CD1c-positive myeloid dendritic cell (primary cell): ENCODE measurements around the gene CHRNA4.
"Not testable (repeated sequence)": the region's sequence is repeated elsewhere in the genome, so short reads cannot be mapped to it uniquely, and the experiment has no call there.

ENCODE experiments used
- DNase-seq: peaks from one replicate; pipeline ENCODE4 v3.0.0-alpha.2; 2016; ENCODE audit errors: extremely low spot score

CHRNA4 gene

DNA sequence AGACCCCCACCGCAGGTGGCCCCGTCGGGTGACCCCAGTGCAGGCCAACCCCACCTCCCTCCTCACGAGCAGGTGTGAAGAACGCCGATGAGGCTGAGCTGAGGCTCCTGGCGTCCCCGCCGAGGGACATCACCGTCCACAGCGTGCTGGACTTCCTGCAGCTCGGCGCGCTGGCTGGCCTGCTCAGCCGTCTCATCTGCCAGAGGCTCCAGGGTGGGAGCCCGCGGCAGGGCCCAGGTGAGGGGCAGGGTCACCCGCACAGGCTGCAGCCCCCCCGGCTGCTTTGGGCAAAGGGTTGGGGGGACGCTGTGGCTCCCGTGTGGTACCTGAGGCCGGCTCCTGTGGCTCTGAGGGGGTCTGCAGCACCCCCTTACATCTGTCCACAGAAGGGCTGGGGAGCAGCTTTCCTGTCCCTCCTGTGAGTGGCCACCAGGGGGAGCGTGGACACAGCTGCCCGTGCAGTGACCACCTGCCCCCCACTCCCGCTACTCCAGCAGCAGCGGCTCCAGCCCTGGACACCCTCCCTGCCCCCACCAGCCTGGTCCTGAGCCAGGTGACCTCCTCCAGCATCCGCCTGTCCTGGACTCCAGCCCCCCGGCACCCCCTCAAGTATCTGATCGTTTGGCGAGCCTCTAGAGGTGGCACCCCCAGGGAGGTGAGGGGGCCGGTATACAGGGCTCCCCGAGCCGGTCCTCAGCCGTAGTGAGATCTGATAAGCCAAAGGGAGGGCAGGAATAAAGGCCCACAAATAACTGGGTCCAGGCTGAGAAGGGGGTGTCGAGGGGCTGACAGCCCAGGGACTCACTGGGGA lies 51.7 kb downstream of the CHRNA4 start:
- DNase-seq = peak; percentile 38

- no peak for DNase-seq
Measured at GRCh38 chr20:63308218-63308911, 52.8 kb downstream of the CHRNA4 start.

GRCh38 chr20:63307538-63308217 lies 53.5 kb downstream of the CHRNA4 start:
- no peak for DNase-seq

DNA sequence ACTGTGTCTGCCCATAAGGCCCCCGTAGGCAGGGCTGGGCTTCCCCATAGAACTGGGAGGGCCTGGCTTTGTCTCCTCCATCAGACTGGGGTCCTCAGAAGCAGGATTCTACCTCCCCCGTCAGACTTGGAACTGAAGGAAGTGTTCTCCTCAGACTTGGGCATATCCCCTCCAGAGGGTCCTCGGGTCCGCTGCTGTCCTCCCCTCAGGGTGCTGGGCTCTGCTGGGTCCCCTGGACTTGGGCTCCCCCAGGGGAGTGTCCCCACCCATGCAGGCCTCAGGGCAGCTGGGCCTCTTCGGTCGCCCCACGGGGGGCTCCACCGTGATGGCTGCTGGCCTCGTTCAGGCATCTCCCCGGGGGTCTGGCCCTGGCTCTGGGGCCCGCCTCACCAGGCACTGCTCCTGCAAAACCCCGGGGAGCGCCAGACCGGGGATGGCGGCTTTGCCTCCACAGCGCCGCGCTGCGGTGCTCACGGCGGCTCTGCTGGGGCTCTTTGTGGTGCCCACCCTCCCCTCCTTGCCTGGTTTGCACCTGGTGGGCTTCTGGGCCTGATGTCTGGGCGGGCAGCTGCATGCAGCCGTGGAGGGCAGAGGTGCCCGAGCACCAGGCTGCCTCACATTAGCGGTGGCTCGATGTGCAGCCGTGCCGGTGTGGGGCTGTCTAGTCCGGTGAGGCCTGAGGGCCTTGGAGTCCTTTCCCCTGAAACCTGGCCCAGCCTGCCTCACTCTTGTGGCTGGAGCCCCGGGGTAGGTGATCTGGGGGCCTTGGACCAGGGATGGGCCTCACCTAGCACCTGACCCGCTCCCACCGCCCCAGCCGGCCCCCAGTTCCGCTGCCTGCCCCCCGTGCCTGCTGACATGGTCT lies 54.2 kb downstream of the CHRNA4 start:
- no peak for DNase-seq

DNA sequence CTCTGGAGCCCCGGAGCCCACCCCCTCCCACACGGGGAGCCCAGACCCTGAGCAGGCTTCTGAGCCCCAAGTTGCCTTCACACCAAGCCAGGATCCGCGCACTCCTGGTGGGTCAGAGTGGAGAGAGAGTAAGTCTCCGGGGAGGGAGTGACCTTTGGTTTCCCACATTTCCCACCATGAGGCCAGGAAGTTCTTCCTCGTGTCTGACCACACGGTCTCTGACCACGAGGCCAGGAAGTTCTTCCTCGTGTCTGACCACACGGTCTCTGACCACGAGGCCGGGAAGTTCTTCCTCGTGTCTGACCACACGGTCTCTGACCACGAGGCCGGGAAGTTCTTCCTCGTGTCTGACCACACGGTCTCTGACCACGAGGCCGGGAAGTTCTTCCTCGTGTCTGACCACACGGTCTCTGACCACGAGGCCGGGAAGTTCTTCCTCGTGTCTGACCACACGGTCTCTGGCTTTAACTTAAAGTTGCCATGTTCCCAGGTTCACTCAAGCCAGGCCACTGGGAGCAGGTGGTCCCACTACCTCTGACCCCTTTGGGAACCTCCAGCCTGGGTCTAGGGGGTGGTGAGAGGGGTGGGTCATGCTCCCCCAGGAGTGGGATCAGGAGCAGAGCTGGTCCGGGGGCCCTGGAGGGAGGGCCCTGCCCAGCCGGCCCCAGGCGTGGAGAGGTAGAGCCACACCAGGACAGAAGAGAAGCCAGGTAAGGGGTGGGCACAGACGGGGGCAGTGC lies 55.0 kb downstream of the CHRNA4 start:
- DNase-seq = not testable (repeated sequence)

GRCh38 chr20:63305393-63305792 lies 55.8 kb downstream of the CHRNA4 start:
- DNase-seq = no peak

- DNase-seq = no peak
Measured at GRCh38 chr20:63303095-63303666, 58.0 kb downstream of the CHRNA4 start.

DNA sequence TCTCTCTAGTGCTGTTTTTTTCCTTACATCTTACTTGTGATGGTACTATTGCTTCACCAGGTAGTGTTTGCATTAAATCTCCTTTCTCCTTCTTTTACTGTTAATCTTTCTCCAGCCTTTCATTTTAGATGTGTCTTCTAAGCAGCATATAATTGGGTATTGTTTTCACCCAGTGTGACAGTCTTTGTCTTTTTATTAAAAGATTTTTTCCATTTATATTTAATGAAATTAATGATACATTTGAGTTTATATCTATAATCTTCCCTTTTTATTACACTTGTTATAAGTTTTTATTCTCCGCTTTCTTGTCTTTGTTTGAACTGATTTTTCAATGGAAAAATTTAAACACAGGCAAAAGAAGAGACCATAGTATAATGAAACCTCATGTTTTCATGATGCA lies 59.5 kb downstream of the CHRNA4 start:
- DNase-seq = no peak

GRCh38 chr20:63298731-63299312 lies 62.3 kb downstream of the CHRNA4 start:
- no peak for DNase-seq

DNA sequence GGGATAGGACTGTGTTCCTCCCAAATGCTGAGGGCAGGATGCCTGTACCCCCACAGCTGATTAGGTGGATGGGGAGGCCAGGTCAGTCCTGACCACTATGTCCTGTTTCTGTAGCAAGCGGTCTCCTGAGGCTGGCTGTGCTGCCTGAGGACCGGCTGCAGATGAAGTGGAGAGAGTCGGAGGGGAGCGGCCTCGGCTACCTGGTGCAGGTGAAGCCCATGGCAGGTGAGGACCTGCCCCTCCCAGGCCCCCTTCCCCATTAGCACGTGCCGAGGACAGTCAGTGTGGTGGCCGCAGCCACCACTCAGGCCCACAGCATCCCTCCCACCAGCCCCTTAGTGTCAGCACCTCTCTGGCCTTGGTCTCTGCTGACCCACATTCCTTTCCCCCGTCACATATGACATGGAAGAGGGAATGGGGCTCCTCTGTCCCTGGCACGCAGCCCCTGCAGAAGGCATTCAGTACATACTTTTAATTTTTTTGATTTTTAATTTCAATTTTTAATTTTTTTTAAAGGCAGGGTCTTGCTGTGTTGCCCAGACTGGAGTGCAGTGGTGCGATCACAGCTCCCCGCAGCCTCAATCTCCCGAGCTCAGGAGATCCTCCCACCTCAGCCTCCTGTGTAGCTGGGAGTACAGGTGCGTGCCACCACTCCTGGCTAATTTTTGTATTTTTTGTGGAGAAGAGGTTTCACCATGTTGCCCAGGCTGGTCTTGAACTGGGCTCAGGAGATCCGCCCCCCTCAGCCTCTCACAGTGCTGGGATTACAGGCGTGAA lies 63.2 kb downstream of the CHRNA4 start:
- DNase-seq = no peak

DNA sequence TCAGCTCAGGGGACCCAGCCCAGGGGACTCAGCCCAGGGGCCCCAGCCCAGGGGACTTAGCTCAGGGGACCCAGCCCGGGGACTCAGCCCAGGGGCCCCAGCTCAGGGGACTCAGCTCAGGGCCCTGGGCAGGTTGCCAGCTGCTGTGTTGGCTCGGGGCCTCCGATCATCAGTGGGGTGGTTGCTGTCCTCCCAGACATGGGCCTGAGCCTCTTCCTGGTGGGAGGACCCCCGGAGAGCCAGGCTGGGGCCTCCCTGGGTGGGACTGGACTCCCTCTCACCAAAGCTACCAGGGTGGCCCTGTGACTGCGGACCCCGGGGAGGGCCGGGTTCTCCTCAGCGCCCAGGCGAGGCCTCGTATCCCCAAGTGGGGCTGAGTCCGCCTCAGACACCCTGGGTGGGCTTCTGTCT lies 63.8 kb downstream of the CHRNA4 start:
- DNase-seq = no peak

GRCh38 chr20:63296531-63297299 lies 64.4 kb downstream of the CHRNA4 start:
- DNase-seq = no peak

- no peak for DNase-seq
Measured at GRCh38 chr20:63295846-63296245, 65.3 kb downstream of the CHRNA4 start.

GRCh38 chr20:63295422-63295821 lies 65.7 kb downstream of the CHRNA4 start:
- no peak for DNase-seq

GRCh38 chr20:63295018-63295417 lies 66.1 kb downstream of the CHRNA4 start:
- no peak for DNase-seq

- no peak for DNase-seq
Measured at GRCh38 chr20:63294536-63294900, 66.6 kb downstream of the CHRNA4 start.

DNA sequence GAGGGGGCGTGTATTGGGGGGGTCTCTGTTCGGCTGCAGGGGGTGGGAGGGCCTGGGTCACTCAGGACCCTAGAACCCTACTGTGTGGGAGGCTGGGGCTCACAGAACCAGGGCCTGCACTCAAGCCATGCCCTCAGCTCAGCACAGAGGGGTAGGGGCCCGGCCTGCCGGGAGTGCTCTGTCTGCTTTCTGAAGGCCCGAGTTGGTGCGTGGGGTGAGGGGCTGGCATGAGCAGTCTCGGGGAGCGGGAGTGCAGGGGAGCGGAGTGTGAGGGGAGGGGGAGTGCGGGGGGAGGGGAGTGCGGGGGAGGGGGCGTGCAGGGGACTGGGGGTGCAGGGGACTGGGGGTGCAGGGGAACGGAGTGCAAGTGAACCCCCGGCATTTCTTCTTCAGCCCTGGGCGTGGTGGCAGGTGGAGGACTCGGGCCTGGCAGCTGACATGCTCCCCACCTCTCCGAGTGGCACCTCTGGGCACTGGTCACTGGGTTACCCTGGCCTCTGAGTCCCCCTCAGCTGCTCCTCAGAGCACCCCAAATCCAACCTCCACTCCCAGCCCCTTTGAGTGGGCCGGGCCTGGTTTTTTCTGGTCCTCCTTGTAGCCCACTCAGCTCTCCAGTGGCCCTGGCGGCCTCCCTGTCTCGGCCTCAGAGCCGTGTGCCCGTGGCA lies 67.1 kb downstream of the CHRNA4 start:
- no peak for DNase-seq

- DNase-seq = no peak
Measured at GRCh38 chr20:63293456-63293855, 67.7 kb downstream of the CHRNA4 start.
